HL-60 (cell line): ENCODE data around the gene GPR183.

Experiments
- CTCF ChIP-seq: IDR thresholded peaks from one replicate; pipeline ENCODE4 v1.5.1; 2011; ENCODE audit warnings: low read length, control low read depth, inconsistent platforms; ENCODE audit not compliant: insufficient read depth
- GABPA ChIP-seq: IDR thresholded peaks from 2 replicates; pipeline ENCODE4 v1.6.1; 2012; ENCODE audit warnings: low read depth
- POLR2AphosphoS5 ChIP-seq: IDR thresholded peaks from 2 replicates; pipeline ENCODE4 v1.6.1; 2012; ENCODE audit warnings: low read depth
- REST ChIP-seq: IDR thresholded peaks from 2 replicates; pipeline ENCODE4 v1.6.1; 2012; ENCODE audit warnings: low read depth; ENCODE audit not compliant: insufficient replicate concordance
- SPI1 ChIP-seq: IDR thresholded peaks from 2 replicates; pipeline ENCODE4 v1.6.1; 2012; ENCODE audit warnings: low read depth, mild to moderate bottlenecking, borderline replicate concordance

GRCh38 chr13:99268822-99269221 is 38.4 kb downstream of the GPR183 start:
- TF ChIP-seq CTCF: no peak
- TF ChIP-seq POLR2AphosphoS5: no peak
- no peak for TF ChIP-seq SPI1
- no peak for TF ChIP-seq REST
- TF ChIP-seq GABPA: no peak
